Measurements from ENCODE around the gene ACTN1. TPM values are rescaled to one million over a fixed set of nuclear protein-coding genes. Genes with fewer than 3 reads are reported as not detected.

Gene ACTN1
- polyA plus RNA-seq, 1 of the 3 experiments (the other 2 are of a cell fraction): 319 TPM

GRCh38 chr14:69002069-69002468 lies 23.0 kb upstream of the ACTN1 start:
- no peaks in the 10 kb centered on the region for H3K79me2 ChIP-seq (ENCODE audit: insufficient read depth)
- CTCF ChIA-PET: interaction anchor here (0.9 to 1.5 kb wide), 5 partner anchors 15 to 139 kb away, joined by 3 to 4 read pairs (median 3); no protein-coding TSS in a partner anchor
- H3K36me3 ChIP-seq (replicated peaks in 1 of 2; ENCODE audit: control insufficient read depth in 1 of 2, insufficient read depth in 2 of 2, low read length in 1 of 2): no peaks in the 10 kb centered on the region
- H3K4me1 ChIP-seq (ENCODE audit: control insufficient read depth in 1 of 2, insufficient read depth in 2 of 2, low read depth in 1 of 2, low read length in 1 of 2): peaks cover 12 to 20% of the 10 kb centered on the region in 2 experiments; a peak in 3 of 4 replicates
- no peaks in the 10 kb centered on the region for H3K27me3 ChIP-seq (ENCODE audit: insufficient read depth)
- H3K27ac ChIP-seq (ENCODE audit: low read depth in 2 of 2, low read length in 1 of 2): no peak overlapping the region
- 92% methylated on average over 3 of the region's 3 CpGs for WGBS (ENCODE audit: low lambda C conversion rate)
- H3F3A ChIP-seq (replicated peaks; ENCODE audit: insufficient read depth): peaks cover 14% of the 10 kb centered on the region
- H3K4me2 ChIP-seq: no peak overlapping the region
- no peaks in the 10 kb centered on the region for H4K20me1 ChIP-seq (ENCODE audit: insufficient read depth)
- DNase-seq: no peak
- no peak overlapping the region for H3K4me3 ChIP-seq (ENCODE audit: low read depth in 2 of 2, low read length in 1 of 2)
- H3K9ac ChIP-seq: no peak overlapping the region
- no peaks in the 10 kb centered on the region for H3K9me2 ChIP-seq
- POLR2A ChIA-PET: no interaction called here
- no peak for TF ChIP-seq MEF2A (IDR thresholded peaks at IDR 0.05; ENCODE audit: borderline replicate concordance, low read depth)
- peak; percentile 45 for TF ChIP-seq RAD21 (IDR thresholded peaks at IDR 0.05; ENCODE audit: low read length)
- no peak for TF ChIP-seq TEAD4 (IDR thresholded peaks at IDR 0.05; ENCODE audit: borderline replicate concordance, insufficient read depth)
- peak; percentile 29 for TF ChIP-seq SMC3 (IDR thresholded peaks at IDR 0.05; ENCODE audit: low read depth, low read length)
- TF ChIP-seq USF1 (IDR thresholded peaks at IDR 0.05; ENCODE audit: borderline replicate concordance, low read depth): no peak
- TF ChIP-seq NFIC (IDR thresholded peaks at IDR 0.05; ENCODE audit: borderline replicate concordance): no peak
- no peaks in the 10 kb centered on the region for H3K9me3 ChIP-seq
- no peak overlapping the region for H2AFZ ChIP-seq (ENCODE audit: low read depth)

- POLR2A ChIA-PET: no interaction called here
- no peak overlapping the region for H3K4me3 ChIP-seq (ENCODE audit: low read depth in 2 of 2, low read length in 1 of 2)
- CTCF ChIA-PET: interaction anchor here (0.8 to 1.5 kb wide), 3 partner anchors 9 to 138 kb away, joined by 3 to 4 read pairs (median 3); no protein-coding TSS in a partner anchor
- no peaks in the 10 kb centered on the region for H3K36me3 ChIP-seq (replicated peaks in 1 of 2; ENCODE audit: control insufficient read depth in 1 of 2, insufficient read depth in 2 of 2, low read length in 1 of 2)
- H3K27ac ChIP-seq (ENCODE audit: low read depth in 2 of 2, low read length in 1 of 2): no peak overlapping the region
- H3K9ac ChIP-seq: no peak overlapping the region
- 97% methylated on average over 2 of the region's 2 CpGs for WGBS (ENCODE audit: low lambda C conversion rate)
- H2AFZ ChIP-seq (ENCODE audit: low read depth): no peak overlapping the region
- no peak overlapping the region for H3K4me2 ChIP-seq
- H4K20me1 ChIP-seq (ENCODE audit: insufficient read depth): no peaks in the 10 kb centered on the region
- no peaks in the 10 kb centered on the region for H3K9me2 ChIP-seq
- DNase-seq: no peak
- peaks cover 12 to 19% of the 10 kb centered on the region in 2 experiments; a peak in 3 of 4 replicates for H3K4me1 ChIP-seq (ENCODE audit: control insufficient read depth in 1 of 2, insufficient read depth in 2 of 2, low read depth in 1 of 2, low read length in 1 of 2)
- TF ChIP-seq IRF3 (IDR thresholded peaks at IDR 0.05; ENCODE audit: low read depth, low read length) (no peak), ZBTB33 (IDR thresholded peaks at IDR 0.05; ENCODE audit: borderline replicate concordance, low read depth) (no peak), USF2 (IDR thresholded peaks at IDR 0.05; ENCODE audit: borderline replicate concordance, low read depth, low read length) (no peak), MAX (IDR thresholded peaks at IDR 0.05; ENCODE audit: low read depth) (no peak), GATA2 (CRISPR knock-in tag; IDR thresholded peaks at IDR 0.05) (no peak), FOXJ3 (CRISPR knock-in tag; IDR thresholded peaks at IDR 0.05) (no peak), REST (IDR thresholded peaks at IDR 0.05; ENCODE audit: low read depth, low read length) (no peak), RFX5 (IDR thresholded peaks at IDR 0.05; ENCODE audit: low read length) (no peak), FOSL2 (IDR thresholded peaks at IDR 0.05; ENCODE audit: borderline replicate concordance, low read depth) (no peak), YY1 (IDR thresholded peaks at IDR 0.05; ENCODE audit: low read depth) (no peak), EZH2phosphoT487 (IDR thresholded peaks at IDR 0.05; ENCODE audit: borderline replicate concordance, low read depth) (no peak), NFIC (IDR thresholded peaks at IDR 0.05; ENCODE audit: borderline replicate concordance) (no peak), TCF12 (IDR thresholded peaks at IDR 0.05) (no peak), FOXM1 (IDR thresholded peaks at IDR 0.05; ENCODE audit: low read depth) (no peak), JUND (IDR thresholded peaks at IDR 0.05) (no peak), RAD21 (IDR thresholded peaks at IDR 0.05; ENCODE audit: low read length) (no peak)
- H3F3A ChIP-seq (replicated peaks; ENCODE audit: insufficient read depth): peaks cover 10% of the 10 kb centered on the region
- H3K27me3 ChIP-seq (ENCODE audit: insufficient read depth): no peaks in the 10 kb centered on the region
- no peaks in the 10 kb centered on the region for H3K79me2 ChIP-seq (ENCODE audit: insufficient read depth)
- no peaks in the 10 kb centered on the region for H3K9me3 ChIP-seq
Observed at GRCh38 chr14:69001375-69001774, 22.3 kb upstream of the ACTN1 start.
